Tibial nerve (tissue), 4 donors: ENCODE data around the gene PTK7. TPM values are rescaled to one million over a fixed set of nuclear protein-coding genes. Genes with fewer than 3 reads are reported as not detected.

Source experiments
- DNase-seq, 2 donors: peaks; one replicate each; pipeline ENCODE4 v3.0.0-alpha.2; 2019; ENCODE audit warnings: low spot score in 2 of 2
- H3K27ac ChIP-seq, 4 donors: fragments of 200-600 bp; sonication (generic) in 3 of 4; one replicate each; pipeline ENCODE4 v1.5.1; 2017 to 2019; ENCODE audit warnings: mild to moderate bottlenecking in 1 of 4
- H3K27me3 ChIP-seq, 2 donors: fragments of 200-600 bp; sonication (generic) in 1 of 2; one replicate each; pipeline versions ENCODE4 v1.5.1 to v1.6.0; 2017 to 2019
- H3K36me3 ChIP-seq, 3 donors: fragments of 200-600 bp; sonication (generic); one replicate each; pipeline ENCODE4 v1.5.1; 2018 to 2019
- H3K4me1 ChIP-seq, 4 donors: fragments of 200-600 bp; sonication (generic) in 3 of 4; one replicate each; pipeline ENCODE4 v1.5.1; 2017 to 2019
- H3K4me3 ChIP-seq, 4 donors: fragments of 200-600 bp; sonication (generic) in 3 of 4; one replicate each; pipeline ENCODE4 v1.5.1; 2017 to 2019; ENCODE audit warnings: mild to moderate bottlenecking in 1 of 4, moderate library complexity in 1 of 4
- H3K9me3 ChIP-seq, 4 donors: fragments of 200-600 bp; sonication (generic) in 3 of 4; one replicate each; pipeline ENCODE4 v1.5.1; 2017 to 2019
- EP300 ChIP-seq, 2 donors: sonication (generic); formaldehyde crosslinking; IDR thresholded peaks; one replicate each; pipeline ENCODE4 v1.6.1; 2017; ENCODE audit warnings: antibody characterized with exemption in 2 of 2, mild to moderate bottlenecking in 1 of 2
- POLR2A ChIP-seq, 2 donors: fragments of 450-650 bp; IDR thresholded peaks; one replicate each; pipeline ENCODE4 v1.6.1; 2017; ENCODE audit warnings: antibody characterized with exemption in 2 of 2, mild to moderate bottlenecking in 2 of 2, moderate library complexity in 2 of 2
- WGBS, 2 donors: methylation state at CpG; one replicate each; pipeline ENCODE4 v1.1.5; 2018; 5-methylcytosine and 5-hydroxymethylcytosine counted together
- total RNA-seq, 4 donors: library from RNA; depleted of rRNA; stranded (reverse); fragments of >200 nt; gene quantifications; one replicate each; pipeline ENCODE4 v1.1.0, GENCODE V29; 2016
- TF ChIP-seq, protein P1 (sequence below), 5 experiments: fragments of 200-600 bp in 3 of 5; fragments of 450-650 bp in 2 of 5; sonication (generic) in 3 of 5; IDR thresholded peaks; one replicate each; pipeline ENCODE4 v1.5.1; 2016 to 2019; ENCODE audit warnings: antibody characterized with exemption in 5 of 5, mild to moderate bottlenecking in 3 of 5, moderate library complexity in 2 of 5

PTK7 gene
- total RNA-seq, 4 donors from 2014 or later: 1.5 to 5.5 (median 3.9) TPM

DNA sequence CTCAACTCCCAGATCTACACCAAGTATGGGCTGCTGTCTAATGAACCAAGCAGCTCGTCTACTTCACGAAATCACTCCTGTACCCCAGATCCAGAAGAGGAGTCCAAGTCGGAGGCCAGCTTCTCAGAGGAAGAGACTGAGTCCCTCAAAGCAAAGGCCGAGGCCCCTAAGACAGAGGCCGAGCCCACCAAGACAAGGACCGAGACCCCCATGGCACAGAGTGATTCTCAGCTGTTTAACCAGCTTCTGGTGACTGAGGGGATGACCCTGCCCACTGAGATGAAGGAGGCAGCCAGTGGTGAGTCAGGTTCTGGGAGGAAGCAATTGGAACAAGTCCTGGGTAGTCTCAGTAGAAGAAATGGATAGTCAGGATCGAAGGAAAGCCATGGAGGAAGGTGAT, 111.7 kb downstream of the PTK7 start:
- Histone ChIP-seq H3K9me3 (no peaks in the 10 kb centered on the region), H3K36me3 (peaks cover 0 to 71% (median 15%) of the 10 kb centered on the region in 3 donors), H3K27ac (no peak overlapping the region), H3K27me3 (no peaks in the 10 kb centered on the region), H3K4me3 (no peak overlapping the region), H3K4me1 (peaks cover 0 to 23% (median 9%) of the 10 kb centered on the region in 4 donors)
- DNase-seq: no peak
- WGBS, 2 donors: 94 to 96% methylated on average over 7 of the region's 7 CpGs
- TF ChIP-seq POLR2A (IDR thresholded peaks at IDR 0.05) (no peak), EP300 (IDR thresholded peaks at IDR 0.05) (no peak)
- TF ChIP-seq, protein P1, sequence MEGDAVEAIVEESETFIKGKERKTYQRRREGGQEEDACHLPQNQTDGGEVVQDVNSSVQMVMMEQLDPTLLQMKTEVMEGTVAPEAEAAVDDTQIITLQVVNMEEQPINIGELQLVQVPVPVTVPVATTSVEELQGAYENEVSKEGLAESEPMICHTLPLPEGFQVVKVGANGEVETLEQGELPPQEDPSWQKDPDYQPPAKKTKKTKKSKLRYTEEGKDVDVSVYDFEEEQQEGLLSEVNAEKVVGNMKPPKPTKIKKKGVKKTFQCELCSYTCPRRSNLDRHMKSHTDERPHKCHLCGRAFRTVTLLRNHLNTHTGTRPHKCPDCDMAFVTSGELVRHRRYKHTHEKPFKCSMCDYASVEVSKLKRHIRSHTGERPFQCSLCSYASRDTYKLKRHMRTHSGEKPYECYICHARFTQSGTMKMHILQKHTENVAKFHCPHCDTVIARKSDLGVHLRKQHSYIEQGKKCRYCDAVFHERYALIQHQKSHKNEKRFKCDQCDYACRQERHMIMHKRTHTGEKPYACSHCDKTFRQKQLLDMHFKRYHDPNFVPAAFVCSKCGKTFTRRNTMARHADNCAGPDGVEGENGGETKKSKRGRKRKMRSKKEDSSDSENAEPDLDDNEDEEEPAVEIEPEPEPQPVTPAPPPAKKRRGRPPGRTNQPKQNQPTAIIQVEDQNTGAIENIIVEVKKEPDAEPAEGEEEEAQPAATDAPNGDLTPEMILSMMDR (IDR thresholded peaks at IDR 0.05): no peak

DNA sequence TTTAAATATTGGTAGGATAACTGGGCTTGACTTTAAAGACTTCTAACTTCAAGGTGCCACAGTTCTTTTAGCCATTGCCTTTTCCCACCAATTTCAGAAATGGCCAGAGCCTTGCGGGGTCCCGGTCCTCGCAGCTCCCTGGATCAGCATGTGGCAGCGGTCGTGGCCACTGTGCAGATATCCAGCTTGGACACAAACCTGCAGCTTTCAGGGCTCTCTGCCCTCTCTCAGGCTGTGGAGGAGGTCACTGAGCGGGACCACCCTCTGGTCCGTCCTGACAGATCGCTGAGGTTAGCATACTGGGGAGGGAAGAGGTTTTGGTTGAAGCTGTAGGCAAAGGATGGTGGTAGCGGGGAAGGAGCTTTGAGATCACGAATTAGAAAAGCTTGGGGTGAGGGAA, 112.3 kb downstream of the PTK7 start:
- DNase-seq: no peak
- no peak for TF ChIP-seq EP300 (IDR thresholded peaks at IDR 0.05)
- TF ChIP-seq, protein P1 (IDR thresholded peaks at IDR 0.05): no peak
- TF ChIP-seq POLR2A (IDR thresholded peaks at IDR 0.05): no peak
- Histone ChIP-seq H3K27me3 (no peaks in the 10 kb centered on the region), H3K4me3 (no peak overlapping the region), H3K4me1 (peaks cover 0 to 17% (median 3%) of the 10 kb centered on the region in 4 donors), H3K27ac (no peak overlapping the region), H3K36me3 (peaks cover 0 to 77% (median 15%) of the 10 kb centered on the region in 3 donors), H3K9me3 (no peaks in the 10 kb centered on the region)
- 89 to 90% methylated on average over 10 of the region's 10 CpGs for WGBS, 2 donors

GRCh38 chr6:43189776-43190304, 113.7 kb downstream of the PTK7 start:
- Histone ChIP-seq H3K4me3 (no peak overlapping the region), H3K36me3 (peaks cover 0 to 83% (median 15%) of the 10 kb centered on the region in 3 donors), H3K4me1 (peaks cover 0 to 2% (median 0%) of the 10 kb centered on the region in 4 donors), H3K9me3 (no peaks in the 10 kb centered on the region), H3K27me3 (no peaks in the 10 kb centered on the region), H3K27ac (no peak overlapping the region)
- no peak for DNase-seq
- 88 to 92% methylated on average over 6 of the region's 6 CpGs for WGBS, 2 donors
- TF ChIP-seq, protein P1 (IDR thresholded peaks at IDR 0.05): no peak

- Histone ChIP-seq H3K4me1 (no peaks in the 10 kb centered on the region), H3K36me3 (peaks cover 0 to 84% (median 15%) of the 10 kb centered on the region in 3 donors), H3K4me3 (no peak overlapping the region), H3K27ac (no peak overlapping the region), H3K27me3 (no peaks in the 10 kb centered on the region), H3K9me3 (no peaks in the 10 kb centered on the region)
- TF ChIP-seq EP300 (IDR thresholded peaks at IDR 0.05): no peak
- no peak for TF ChIP-seq POLR2A (IDR thresholded peaks at IDR 0.05)
- TF ChIP-seq, protein P1 (IDR thresholded peaks at IDR 0.05): no peak
- 94% methylated on average over 9 of the region's 9 CpGs for WGBS, 2 donors
- DNase-seq: no peak
Observed at GRCh38 chr6:43192911-43193310, 116.8 kb downstream of the PTK7 start.

GRCh38 chr6:43193929-43194328, 117.8 kb downstream of the PTK7 start:
- Histone ChIP-seq H3K4me3 (no peak overlapping the region), H3K36me3 (peaks cover 0 to 84% (median 14%) of the 10 kb centered on the region in 3 donors), H3K4me1 (no peaks in the 10 kb centered on the region), H3K27ac (no peak overlapping the region), H3K9me3 (no peaks in the 10 kb centered on the region), H3K27me3 (no peaks in the 10 kb centered on the region)
- TF ChIP-seq, protein P1 (IDR thresholded peaks at IDR 0.05): no peak
- TF ChIP-seq EP300 (IDR thresholded peaks at IDR 0.05): no peak
- TF ChIP-seq POLR2A (IDR thresholded peaks at IDR 0.05): no peak
- DNase-seq: no peak
- 72 to 74% methylated on average over 5 of the region's 5 CpGs for WGBS, 2 donors
